Stimulated activated effector memory CD8-positive, alpha-beta T cell treated with anti-CD3 and anti-CD28 coated beads, Interleukin-12 subunit alpha, Interleukin-12 subunit beta, amount 100 ng/mL, for 72 hours (primary cell): Measurements from ENCODE around the gene RELN.

Experiments used
- ATAC-seq: fragments of 150-1000 bp; cut with Tn5 transposase; 2 replicates; pipeline ENCODE4 v1.10.0; 2021
- DNase-seq, 2 donors: peaks; one replicate each; pipeline ENCODE4 v3.0.0; 2021 to 2022; ENCODE audit warnings: low spot score in 2 of 2
- H3K27ac Mint-ChIP-seq: one replicate; pipeline ENCODE4 v1.8.0; 2022; ENCODE audit warnings: mild to moderate bottlenecking, mixed read lengths
- H3K36me3 Mint-ChIP-seq: one replicate; pipeline ENCODE4 v1.8.0; 2022; ENCODE audit warnings: mild to moderate bottlenecking, mixed read lengths
- H3K4me1 Mint-ChIP-seq: one replicate; pipeline ENCODE4 v1.8.0; 2022; ENCODE audit warnings: mixed read lengths
- H3K4me3 Mint-ChIP-seq: one replicate; pipeline ENCODE4 v1.8.0; 2022; ENCODE audit warnings: mild to moderate bottlenecking, mixed read lengths
- H3K9me3 Mint-ChIP-seq: one replicate; pipeline ENCODE4 v1.8.0; 2022; ENCODE audit warnings: mixed read lengths

Gene RELN

GRCh38 chr7:103679151-103680132 is 310.0 kb downstream of the RELN start:
- H3K27ac Mint-ChIP-seq: no peak overlapping the region
- ATAC-seq (no peak), DNase-seq (no peak)
- H3K4me1 Mint-ChIP-seq: no peaks in the 10 kb centered on the region
- H3K36me3 Mint-ChIP-seq: no peaks in the 10 kb centered on the region
- no peak overlapping the region for H3K4me3 Mint-ChIP-seq
- peaks cover 5% of the 10 kb centered on the region for H3K9me3 Mint-ChIP-seq

- ATAC-seq: no peak
- Mint-ChIP-seq H3K27ac (no peak overlapping the region), H3K4me1 (no peaks in the 10 kb centered on the region), H3K36me3 (no peaks in the 10 kb centered on the region), H3K9me3 (no peaks in the 10 kb centered on the region), H3K4me3 (no peak overlapping the region)
- DNase-seq: no peak
Measured at GRCh38 chr7:103668279-103668941, 321.0 kb downstream of the RELN start.

GRCh38 chr7:103666326-103666725 is 323.1 kb downstream of the RELN start:
- Mint-ChIP-seq H3K4me3 (no peak overlapping the region), H3K36me3 (no peaks in the 10 kb centered on the region), H3K9me3 (no peaks in the 10 kb centered on the region), H3K4me1 (no peaks in the 10 kb centered on the region), H3K27ac (no peak overlapping the region)
- ATAC-seq: no peak
- DNase-seq: no peak

- Mint-ChIP-seq H3K36me3 (no peaks in the 10 kb centered on the region), H3K4me3 (no peak overlapping the region), H3K27ac (no peak overlapping the region), H3K9me3 (no peaks in the 10 kb centered on the region), H3K4me1 (no peaks in the 10 kb centered on the region)
- ATAC-seq (no peak), DNase-seq (no peak)
Measured at GRCh38 chr7:103664577-103664976, 324.9 kb downstream of the RELN start.

GRCh38 chr7:103660455-103661371 is 328.7 kb downstream of the RELN start:
- no peak for DNase-seq
- Mint-ChIP-seq H3K27ac (no peak overlapping the region), H3K4me1 (no peaks in the 10 kb centered on the region), H3K36me3 (no peaks in the 10 kb centered on the region), H3K9me3 (no peaks in the 10 kb centered on the region), H3K4me3 (no peak overlapping the region)
- ATAC-seq: no peak

GRCh38 chr7:103658055-103659005 is 331.1 kb downstream of the RELN start:
- Mint-ChIP-seq H3K27ac (no peak overlapping the region), H3K4me3 (no peak overlapping the region), H3K9me3 (no peaks in the 10 kb centered on the region), H3K4me1 (no peaks in the 10 kb centered on the region), H3K36me3 (no peaks in the 10 kb centered on the region)
- DNase-seq: no peak
- no peak for ATAC-seq

GRCh38 chr7:103657474-103657894 is 332.0 kb downstream of the RELN start:
- H3K4me1 Mint-ChIP-seq: no peaks in the 10 kb centered on the region
- H3K27ac Mint-ChIP-seq: no peak overlapping the region
- no peak for DNase-seq
- no peak for ATAC-seq
- H3K9me3 Mint-ChIP-seq: no peaks in the 10 kb centered on the region
- no peaks in the 10 kb centered on the region for H3K36me3 Mint-ChIP-seq
- H3K4me3 Mint-ChIP-seq: no peak overlapping the region

- no peaks in the 10 kb centered on the region for H3K4me1 Mint-ChIP-seq
- no peak overlapping the region for H3K4me3 Mint-ChIP-seq
- ATAC-seq: no peak
- no peak overlapping the region for H3K27ac Mint-ChIP-seq
- no peak for DNase-seq
- H3K36me3 Mint-ChIP-seq: no peaks in the 10 kb centered on the region
- no peaks in the 10 kb centered on the region for H3K9me3 Mint-ChIP-seq
Measured at GRCh38 chr7:103656221-103656620, 333.2 kb downstream of the RELN start.

GRCh38 chr7:103651593-103652377 is 337.7 kb downstream of the RELN start:
- H3K27ac Mint-ChIP-seq: no peak overlapping the region

GRCh38 chr7:103649052-103649451 is 340.4 kb downstream of the RELN start:
- Mint-ChIP-seq H3K4me1 (no peaks in the 10 kb centered on the region), H3K36me3 (no peaks in the 10 kb centered on the region), H3K4me3 (no peak overlapping the region), H3K9me3 (peaks cover 10% of the 10 kb centered on the region), H3K27ac (no peak overlapping the region)
- no peak for ATAC-seq
- no peak for DNase-seq

More at GRCh38 chr7:103651593-103652377, 337.7 kb downstream of the RELN start:
- Mint-ChIP-seq H3K36me3 (no peaks in the 10 kb centered on the region), H3K9me3 (peaks cover 3% of the 10 kb centered on the region), H3K4me1 (no peaks in the 10 kb centered on the region), H3K4me3 (no peak overlapping the region)
- no peak for ATAC-seq
- DNase-seq: no peak

- Mint-ChIP-seq H3K36me3 (no peaks in the 10 kb centered on the region), H3K27ac (no peak overlapping the region), H3K9me3 (peaks cover 13% of the 10 kb centered on the region), H3K4me3 (no peak overlapping the region), H3K4me1 (no peaks in the 10 kb centered on the region)
- no peak for DNase-seq
- ATAC-seq: no peak
Measured at GRCh38 chr7:103648135-103648534, 341.3 kb downstream of the RELN start.

- H3K4me3 Mint-ChIP-seq: no peak overlapping the region
- no peaks in the 10 kb centered on the region for H3K4me1 Mint-ChIP-seq
- no peak for ATAC-seq
- no peak overlapping the region for H3K27ac Mint-ChIP-seq
- no peaks in the 10 kb centered on the region for H3K36me3 Mint-ChIP-seq
- peaks cover 14% of the 10 kb centered on the region for H3K9me3 Mint-ChIP-seq
- no peak for DNase-seq
Measured at GRCh38 chr7:103644319-103644718, 345.1 kb downstream of the RELN start.

- ATAC-seq (no peak), DNase-seq (no peak)
- peaks cover 6% of the 10 kb centered on the region for H3K9me3 Mint-ChIP-seq
- no peaks in the 10 kb centered on the region for H3K4me1 Mint-ChIP-seq
- H3K36me3 Mint-ChIP-seq: no peaks in the 10 kb centered on the region
- H3K27ac Mint-ChIP-seq: no peak overlapping the region
- no peak overlapping the region for H3K4me3 Mint-ChIP-seq
Measured at GRCh38 chr7:103640031-103640779, 349.3 kb downstream of the RELN start.
